GM19328 (cell line): ENCODE data around the gene ZFYVE27.

Source experiments
- ATAC-seq: cut with Tn5 transposase; IDR thresholded peaks from one replicate; pipeline ENCODE4 v1.9.1; 2021; ENCODE audit warnings: mild to moderate bottlenecking, moderate library complexity; ENCODE audit not compliant: unreplicated experiment

The ZFYVE27 gene

GRCh38 chr10:97743169-97743943 lies 6.4 kb downstream of the ZFYVE27 start:
- no peak for ATAC-seq

- ATAC-seq = no peak
Observed at GRCh38 chr10:97744405-97745035, 7.6 kb downstream of the ZFYVE27 start.

- no peak for ATAC-seq
Observed at GRCh38 chr10:97747573-97747972, 10.6 kb downstream of the ZFYVE27 start.

GRCh38 chr10:97748116-97748515 lies 11.2 kb downstream of the ZFYVE27 start:
- ATAC-seq = no peak

- no peak for ATAC-seq
Observed at GRCh38 chr10:97752956-97753355, 16.0 kb downstream of the ZFYVE27 start.

- ATAC-seq = no peak
Observed at GRCh38 chr10:97754726-97755125, 17.8 kb downstream of the ZFYVE27 start.

- no peak for ATAC-seq
Observed at GRCh38 chr10:97755718-97756117, 18.8 kb downstream of the ZFYVE27 start.

- no peak for ATAC-seq
Observed at GRCh38 chr10:97757471-97757870, 20.5 kb downstream of the ZFYVE27 start.

GRCh38 chr10:97759158-97759887 lies 22.4 kb downstream of the ZFYVE27 start:
- no peak for ATAC-seq

- ATAC-seq = no peak
Observed at GRCh38 chr10:97759946-97760345, 23.0 kb downstream of the ZFYVE27 start.

- no peak for ATAC-seq
Observed at GRCh38 chr10:97760461-97761257, 23.7 kb downstream of the ZFYVE27 start.

- ATAC-seq = no peak
Observed at GRCh38 chr10:97761331-97761865, 24.5 kb downstream of the ZFYVE27 start.

GRCh38 chr10:97762056-97762455 lies 25.1 kb downstream of the ZFYVE27 start:
- ATAC-seq = no peak

- ATAC-seq = no peak
Observed at GRCh38 chr10:97762816-97763215, 25.9 kb downstream of the ZFYVE27 start.

GRCh38 chr10:97763411-97763810 lies 26.5 kb downstream of the ZFYVE27 start:
- ATAC-seq = no peak

- ATAC-seq = no peak
Observed at GRCh38 chr10:97763947-97764346, 27.0 kb downstream of the ZFYVE27 start.

- no peak for ATAC-seq
Observed at GRCh38 chr10:97764519-97764931, 27.6 kb downstream of the ZFYVE27 start.

GRCh38 chr10:97765201-97765600 lies 28.3 kb downstream of the ZFYVE27 start:
- no peak for ATAC-seq

GRCh38 chr10:97766106-97766810 lies 29.3 kb downstream of the ZFYVE27 start:
- ATAC-seq = no peak
